Erythroblast (primary cell): ENCODE measurements around the gene NPW.

Source experiments
- GATA1 ChIP-seq: IDR thresholded peaks from 2 replicates; pipeline ENCODE4 v1.6.1; 2011; ENCODE audit warnings: low read depth, mild to moderate bottlenecking, control low read depth, low read length, moderate library complexity
- POLR2A ChIP-seq: IDR thresholded peaks from 2 replicates; pipeline ENCODE4 v1.6.1; 2011; ENCODE audit warnings: mild to moderate bottlenecking, low read length

DNA sequence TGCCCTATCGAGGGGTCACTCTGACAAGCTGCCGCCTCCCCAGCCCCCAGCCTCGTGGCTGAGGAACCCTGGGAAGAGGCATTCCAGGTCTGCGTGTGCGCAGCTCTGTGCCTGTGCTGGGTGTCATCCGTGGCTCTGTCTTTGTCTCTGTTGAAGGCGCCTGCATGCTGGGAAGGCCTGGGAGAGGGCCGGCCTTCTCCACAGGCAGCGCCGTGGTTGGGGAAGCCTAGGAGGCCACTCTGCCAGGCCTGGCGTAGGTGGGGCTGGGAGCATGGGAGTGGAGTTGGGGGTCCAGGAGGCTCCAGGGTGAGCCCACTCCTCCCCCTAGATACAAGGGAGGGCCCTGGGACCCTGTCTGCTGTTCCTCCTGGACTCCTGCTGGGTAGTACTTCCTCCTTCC lies 10.5 kb downstream of the NPW start:
- TF ChIP-seq POLR2A (no peak), GATA1 (no peak)
